Gastrocnemius medialis (tissue), 4 donors: ENCODE measurements around the gene UNC13D. TPM values are rescaled to one million over a fixed set of nuclear protein-coding genes. Genes with fewer than 3 reads are reported as not detected.

Experiments used
- ATAC-seq, 2 donors: fragments of 150-250 bp; one replicate each; pipeline ENCODE4 v1.9.1; 2016
- DNase-seq, 2 donors: peaks; one replicate each; pipeline ENCODE4 v3.0.0-alpha.2; 2019
- H3K27ac ChIP-seq, 4 donors: fragments of 200-600 bp; sonication (generic); 1 replicate in 1 of 4; 2 replicates in 3 of 4; pipeline ENCODE4 v1.5.1; 2016 to 2018; ENCODE audit warnings: mild to moderate bottlenecking in 2 of 4, moderate library complexity in 1 of 4
- H3K27me3 ChIP-seq, 3 donors: fragments of 200-600 bp; sonication (generic) in 2 of 3; 1 replicate in 1 of 3; 2 replicates in 2 of 3; pipeline versions ENCODE4 v1.5.1 to v1.6.0; 2016 to 2019; ENCODE audit warnings: mild to moderate bottlenecking in 1 of 3, moderate library complexity in 1 of 3
- H3K36me3 ChIP-seq, 2 donors: fragments of 200-600 bp; sonication (generic) in 1 of 2; one replicate each; pipeline ENCODE4 v1.5.1; 2017 to 2018
- H3K4me1 ChIP-seq, 2 donors: fragments of 200-600 bp; sonication (generic) in 1 of 2; one replicate each; pipeline ENCODE4 v1.5.1; 2016 to 2017; ENCODE audit warnings: mild to moderate bottlenecking in 2 of 2
- H3K4me3 ChIP-seq, 4 donors: fragments of 200-600 bp; sonication (generic) in 3 of 4; 1 replicate in 1 of 4; 2 replicates in 3 of 4; pipeline ENCODE4 v1.5.1; 2016 to 2019; ENCODE audit warnings: mild to moderate bottlenecking in 2 of 4
- H3K9me3 ChIP-seq, 3 donors: fragments of 200-600 bp; sonication (generic) in 2 of 3; 1 replicate in 1 of 3; 2 replicates in 2 of 3; pipeline ENCODE4 v1.5.1; 2016 to 2019
- POLR2A ChIP-seq, 2 donors: fragments of 450-650 bp; IDR thresholded peaks; one replicate each; pipeline ENCODE4 v1.6.1; 2017; ENCODE audit warnings: antibody characterized with exemption in 2 of 2, mild to moderate bottlenecking in 2 of 2, moderate library complexity in 2 of 2
- in situ Hi-C, 4 donors: fragments of 200-750 bp; cut with MboI; loops; one replicate each; pipeline versions ENCODE4 v1.15.0 to v1.8.0; 2017; ENCODE audit warnings: low sequenced_read_pairs in 4 of 4
- intact Hi-C: fragments of 100-400 bp; cut with DNase I; formaldehyde crosslinking; loops from one replicate; pipeline ENCODE4 v1.15.1; 2023; ENCODE audit warnings: low total_unique reads
- total RNA-seq, 4 donors: library from RNA; depleted of rRNA; stranded (reverse); fragments of >200 nt; gene quantifications; one replicate each; pipeline versions ENCODE4 v1.1.0 to v1.2.3, GENCODE V29; 2016
- TF ChIP-seq, protein P1 (sequence below), 5 experiments: fragments of 450-650 bp in 3 of 5; fragments of 200-600 bp in 2 of 5; sonication (generic) in 2 of 5; IDR thresholded peaks in 4 of 5; conservative IDR thresholded peaks in 1 of 5; 1 replicate in 4 of 5; 2 replicates in 1 of 5; pipeline ENCODE4 v1.5.1; 2016 to 2019; ENCODE audit warnings: antibody characterized with exemption in 5 of 5, mild to moderate bottlenecking in 3 of 5, moderate library complexity in 3 of 5

Gene UNC13D
- total RNA-seq, 4 donors from 2014 or later = 1.3 to 9.4 (median 4.6) TPM

GRCh38 chr17:75810216-75810615, 34.0 kb downstream of the UNC13D start:
- Histone ChIP-seq H3K36me3 (peaks cover 0 to 46% of the 10 kb centered on the region in 2 donors), H3K9me3 (no peaks in the 10 kb centered on the region), H3K27me3 (no peaks in the 10 kb centered on the region), H3K4me1 (peaks cover 22 to 24% of the 10 kb centered on the region in 2 donors), H3K4me3 (no peak overlapping the region), H3K27ac (peak overlapping the region; percentile 79 to 91 (median 82))
- in situ Hi-C loops (no loop called here), intact Hi-C loops (no loop called here)
- DNase-seq = peak in 1 of 2 donors; percentile 24
- TF ChIP-seq, protein P1, sequence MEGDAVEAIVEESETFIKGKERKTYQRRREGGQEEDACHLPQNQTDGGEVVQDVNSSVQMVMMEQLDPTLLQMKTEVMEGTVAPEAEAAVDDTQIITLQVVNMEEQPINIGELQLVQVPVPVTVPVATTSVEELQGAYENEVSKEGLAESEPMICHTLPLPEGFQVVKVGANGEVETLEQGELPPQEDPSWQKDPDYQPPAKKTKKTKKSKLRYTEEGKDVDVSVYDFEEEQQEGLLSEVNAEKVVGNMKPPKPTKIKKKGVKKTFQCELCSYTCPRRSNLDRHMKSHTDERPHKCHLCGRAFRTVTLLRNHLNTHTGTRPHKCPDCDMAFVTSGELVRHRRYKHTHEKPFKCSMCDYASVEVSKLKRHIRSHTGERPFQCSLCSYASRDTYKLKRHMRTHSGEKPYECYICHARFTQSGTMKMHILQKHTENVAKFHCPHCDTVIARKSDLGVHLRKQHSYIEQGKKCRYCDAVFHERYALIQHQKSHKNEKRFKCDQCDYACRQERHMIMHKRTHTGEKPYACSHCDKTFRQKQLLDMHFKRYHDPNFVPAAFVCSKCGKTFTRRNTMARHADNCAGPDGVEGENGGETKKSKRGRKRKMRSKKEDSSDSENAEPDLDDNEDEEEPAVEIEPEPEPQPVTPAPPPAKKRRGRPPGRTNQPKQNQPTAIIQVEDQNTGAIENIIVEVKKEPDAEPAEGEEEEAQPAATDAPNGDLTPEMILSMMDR (IDR thresholded peaks at IDR 0.05 in 4 of 5, conservative IDR thresholded peaks at IDR 0.05 in 1 of 5) = no peak
- no peak for TF ChIP-seq POLR2A (IDR thresholded peaks at IDR 0.05)
- no peak for ATAC-seq

- Histone ChIP-seq H3K27me3 (no peaks in the 10 kb centered on the region), H3K4me1 (peaks cover 22 to 24% of the 10 kb centered on the region in 2 donors), H3K36me3 (peaks cover 0 to 41% of the 10 kb centered on the region in 2 donors), H3K9me3 (no peaks in the 10 kb centered on the region), H3K27ac (peak overlapping the region; percentile 79 to 91 (median 82)), H3K4me3 (no peak overlapping the region)
- TF ChIP-seq, protein P1 (IDR thresholded peaks at IDR 0.05 in 4 of 5, conservative IDR thresholded peaks at IDR 0.05 in 1 of 5) = no peak
- in situ Hi-C loops = no loop called here
- DNase-seq = peak in 1 of 2 donors; percentile 19
- intact Hi-C loops = loop anchor here (1.0 kb wide), 1 partner anchor 24 kb away; no protein-coding TSS in a partner anchor
- ATAC-seq = peak; percentile 5
Measured at GRCh38 chr17:75809631-75810111, 34.5 kb downstream of the UNC13D start.

DNA sequence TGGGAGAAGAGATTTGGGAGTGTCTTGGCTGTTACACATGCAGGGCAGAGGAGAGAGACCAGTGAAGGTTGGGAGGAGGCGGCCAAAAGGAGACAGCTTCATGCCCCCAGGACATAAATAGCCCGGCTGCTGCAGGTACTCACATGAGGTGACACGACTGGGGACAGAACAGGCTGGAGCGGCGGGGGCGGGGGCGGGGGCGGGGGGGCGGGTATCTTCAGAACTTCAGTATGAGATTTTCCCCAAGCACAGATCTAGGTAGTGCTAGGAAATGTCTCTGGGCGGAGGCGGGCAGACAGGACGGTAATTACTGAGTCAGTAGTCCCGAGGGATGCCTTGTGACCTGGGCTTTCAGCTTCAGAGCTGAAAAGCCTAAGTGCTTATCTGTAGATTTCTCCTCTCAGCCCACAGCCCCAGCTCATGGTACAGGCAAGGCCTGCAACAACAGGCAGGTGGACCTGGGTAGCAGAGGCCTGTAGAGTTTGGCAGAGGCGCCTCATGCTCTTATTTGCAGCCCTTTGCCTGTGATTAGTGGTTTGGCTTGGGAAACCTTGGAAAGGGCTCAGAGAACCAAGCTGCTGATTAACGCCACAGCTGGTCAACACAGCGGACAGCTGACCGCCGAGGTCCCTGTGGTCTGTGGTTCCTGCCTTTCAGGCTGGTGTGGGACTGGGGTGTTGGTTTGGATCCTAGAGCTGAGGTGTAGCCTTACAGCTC, 35.1 kb downstream of the UNC13D start:
- intact Hi-C loops = loop anchor here (1.0 kb wide), 1 partner anchor 24 kb away; no protein-coding TSS in a partner anchor
- H3K4me3 ChIP-seq = no peak overlapping the region

DNA sequence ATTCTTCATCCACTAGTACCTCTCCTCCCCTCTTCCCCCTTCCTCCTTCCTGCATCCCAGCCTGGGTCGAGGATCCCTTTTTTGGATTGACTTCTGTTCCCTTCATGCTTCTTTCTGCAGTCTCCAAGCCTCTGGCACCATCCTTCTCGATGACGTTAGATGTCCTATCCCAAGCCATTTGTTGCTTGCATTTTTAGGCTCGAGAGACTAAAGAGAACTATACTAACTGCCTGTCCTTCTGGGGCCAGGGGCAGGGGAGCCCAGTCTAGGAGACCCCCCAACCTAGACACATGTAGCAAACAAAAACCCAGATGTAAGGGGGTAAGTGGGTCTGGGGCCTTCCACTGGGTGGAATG, 35.7 kb downstream of the UNC13D start:
- intact Hi-C loops (no loop called here), in situ Hi-C loops (no loop called here)
- TF ChIP-seq, protein P1 (IDR thresholded peaks at IDR 0.05 in 4 of 5, conservative IDR thresholded peaks at IDR 0.05 in 1 of 5) = no peak
- no peak for TF ChIP-seq POLR2A (IDR thresholded peaks at IDR 0.05)
- Histone ChIP-seq H3K4me1 (peaks cover 22 to 24% of the 10 kb centered on the region in 2 donors), H3K27ac (peak overlapping the region; percentile 79 to 91 (median 82)), H3K36me3 (peaks cover 0 to 36% of the 10 kb centered on the region in 2 donors), H3K9me3 (no peaks in the 10 kb centered on the region), H3K27me3 (no peaks in the 10 kb centered on the region), H3K4me3 (no peak overlapping the region)
- DNase-seq (no peak), ATAC-seq (peak in 1 of 2 donors; percentile 7)

More for the DNA sequence above, 35.1 kb downstream of the UNC13D start:
- H3K36me3 ChIP-seq = peaks cover 0 to 37% of the 10 kb centered on the region in 2 donors
- TF ChIP-seq, protein P1 (IDR thresholded peaks at IDR 0.05 in 4 of 5, conservative IDR thresholded peaks at IDR 0.05 in 1 of 5) = no peak
- TF ChIP-seq POLR2A (IDR thresholded peaks at IDR 0.05) = no peak
- no peaks in the 10 kb centered on the region for H3K27me3 ChIP-seq
- peaks cover 22 to 24% of the 10 kb centered on the region in 2 donors for H3K4me1 ChIP-seq
- H3K27ac ChIP-seq = peak overlapping the region; percentile 79 to 91 (median 82)
- DNase-seq = peak; percentile 68 to 73
- in situ Hi-C loops = no loop called here
- H3K9me3 ChIP-seq = no peaks in the 10 kb centered on the region
- ATAC-seq = peak; percentile 82 to 83
